ENCODE measurements around the gene AMER1.

The AMER1 gene

GRCh38 chrX:64182208-64182607 is 23.3 kb downstream of the AMER1 start:
- DNase-seq: no peak

GRCh38 chrX:64176876-64177275 is 28.6 kb downstream of the AMER1 start:
- no peak for DNase-seq

GRCh38 chrX:64169988-64170387 is 35.5 kb downstream of the AMER1 start:
- no peak for DNase-seq

GRCh38 chrX:64152857-64153256 is 52.7 kb downstream of the AMER1 start:
- no peak for DNase-seq

- DNase-seq: no peak
Observed at GRCh38 chrX:64151911-64152310, 53.6 kb downstream of the AMER1 start.

GRCh38 chrX:64150775-64151174 is 54.7 kb downstream of the AMER1 start:
- DNase-seq: no peak
